PC-9 (cell line): ENCODE results near the gene RTN3. TPM values are rescaled to one million over a fixed set of nuclear protein-coding genes. Genes with fewer than 3 reads are reported as not detected.
"Not testable (repeated sequence)": the region's sequence is repeated elsewhere in the genome, so short reads cannot be mapped to it uniquely, and the experiment has no call there.

Experiments used
- BruUV-seq: library from RNA; stranded (reverse); fragments of 400-500 nt; replicated peaks from 2 replicates; lab custom pipeline; 2021; lab: Mats Ljungman, UMichigan
- CTCF ChIA-PET: fragments of 300-600 bp; sonication (Branson Sonifier 250); formaldehyde crosslinking; loops from one replicate; lab custom pipeline; 2022; ENCODE audit warnings: antibody characterized with exemption; lab: Charles Lee
- POLR2A ChIA-PET: fragments of 300-600 bp; sonication (Branson Sonifier 250); formaldehyde crosslinking; loops from one replicate; lab custom pipeline; 2022; ENCODE audit warnings: antibody characterized with exemption; ENCODE audit not compliant: unreplicated experiment; lab: Charles Lee
- DNase-seq, 2 experiments: peaks; one replicate each; pipeline versions ENCODE4 v3.0.0 to v3.0.0-alpha.2; 2015 to 2022; ENCODE audit warnings: mixed read lengths in 1 of 2
- H2AFZ ChIP-seq: fragments of 200-600 bp; sonication (generic); 2 replicates; pipeline ENCODE4 v1.8.1; 2017; ENCODE audit warnings: antibody characterized with exemption
- H3F3A ChIP-seq: fragments of 200-600 bp; sonication (generic); 2 replicates; pipeline ENCODE4 v1.8.1; 2017; ENCODE audit warnings: antibody characterized with exemption, mild to moderate bottlenecking, low read depth; ENCODE audit not compliant: insufficient read depth
- H3K27ac ChIP-seq: fragments of 200-600 bp; sonication (generic); 2 replicates; pipeline ENCODE4 v1.6.1; 2016; ENCODE audit warnings: mixed run types
- H3K27me3 ChIP-seq: fragments of 200-600 bp; sonication (generic); 2 replicates; pipeline ENCODE4 v1.6.1; 2016; ENCODE audit warnings: low read depth, mixed run types; ENCODE audit not compliant: insufficient read depth
- H3K36me3 ChIP-seq: fragments of 200-600 bp; sonication (generic); 2 replicates; pipeline ENCODE4 v1.6.1; 2016; ENCODE audit warnings: low read depth, mixed run types
- H3K4me1 ChIP-seq: fragments of 200-600 bp; sonication (generic); replicated peaks from 2 replicates; pipeline ENCODE4 v1.6.1; 2016; ENCODE audit warnings: mixed run types; ENCODE audit not compliant: insufficient read depth
- H3K4me2 ChIP-seq: fragments of 200-600 bp; sonication (generic); 2 replicates; pipeline ENCODE4 v1.6.1; 2017; ENCODE audit warnings: mixed run types
- H3K4me3 ChIP-seq: fragments of 200-600 bp; sonication (generic); 2 replicates; pipeline ENCODE4 v1.6.1; 2016; ENCODE audit warnings: mixed run types
- H3K79me2 ChIP-seq: fragments of 200-600 bp; sonication (generic); 2 replicates; pipeline ENCODE4 v1.6.1; 2017; ENCODE audit warnings: low read depth, mixed run types
- H3K9me2 ChIP-seq: fragments of 200-600 bp; sonication (generic); 2 replicates; pipeline ENCODE4 v1.8.1; 2017; ENCODE audit warnings: mild to moderate bottlenecking; ENCODE audit not compliant: insufficient read depth
- H3K9me3 ChIP-seq: fragments of 200-600 bp; sonication (generic); 2 replicates; pipeline ENCODE4 v1.8.1; 2016; ENCODE audit warnings: low read depth; ENCODE audit not compliant: insufficient read depth
- H4K20me1 ChIP-seq: fragments of 200-600 bp; sonication (generic); 2 replicates; pipeline ENCODE4 v1.8.1; 2017; ENCODE audit not compliant: insufficient read depth
- CTCF ChIP-seq: fragments of 200-600 bp; sonication (generic); conservative IDR thresholded peaks from 2 replicates; pipeline ENCODE4 v1.6.1; 2017; ENCODE audit warnings: mixed run types, antibody characterized with exemption, mild to moderate bottlenecking, moderate library complexity
- EZH2 ChIP-seq: fragments of 200-600 bp; sonication (generic); IDR thresholded peaks from 2 replicates; pipeline ENCODE4 v1.8.0; 2017; ENCODE audit warnings: antibody characterized with exemption, low read depth
- intact Hi-C: fragments of 100-400 bp; cut with micrococcal nuclease; formaldehyde crosslinking; loops from one replicate; pipeline ENCODE4 v1.10.0; 2022; ENCODE audit not compliant: unreplicated experiment
- total RNA-seq: library from RNA; stranded (reverse); gene quantifications from 2 replicates; pipeline ENCODE4 v1.2.3, GENCODE V29; 2021

The RTN3 gene
- total RNA-seq, 1 experiment from 2014 or later = 279 TPM

- peaks cover 56% of the 10 kb centered on the region for H3K79me2 ChIP-seq
- H3K4me3 ChIP-seq = peak overlapping the region; percentile 93
- BruUV-seq = TSS peak; percentile 52
- H4K20me1 ChIP-seq = peaks cover 8% of the 10 kb centered on the region; the same call in 1 of the 2 replicates
- peak overlapping the region; percentile 87 for H3K4me2 ChIP-seq
- no peaks in the 10 kb centered on the region for H3K27me3 ChIP-seq
- intact Hi-C loops = no loop called here
- DNase-seq = no peak
- H3K9me3 ChIP-seq = no peaks in the 10 kb centered on the region
- peaks cover 22% of the 10 kb centered on the region for H3K4me1 ChIP-seq
- peaks cover 27% of the 10 kb centered on the region; the same call in 1 of the 2 replicates for H3F3A ChIP-seq
- peak overlapping the region; percentile 77 for H3K27ac ChIP-seq
- no peaks in the 10 kb centered on the region for H3K9me2 ChIP-seq
- CTCF ChIA-PET = interaction anchor here (0.6 to 1.5 kb wide), 4 partner anchors 12 to 49 kb away, joined by 4 to 13 read pairs (median 4); partner anchors contain the start of gene ATL3
- peak overlapping the region; percentile 92 for H2AFZ ChIP-seq
- H3K36me3 ChIP-seq = no peaks in the 10 kb centered on the region; the same call in 1 of the 2 replicates
- POLR2A ChIA-PET = interaction anchor here (0.6 to 0.7 kb wide), 4 partner anchors 9 to 26 kb away, joined by 5 to 6 read pairs (median 5); no protein-coding TSS in a partner anchor
- TF ChIP-seq EZH2 (no peak), CTCF (peak; percentile 58)
Observed at GRCh38 chr11:63682066-63683021, 1.0 kb downstream of the RTN3 start.

- TF ChIP-seq CTCF (no peak), EZH2 (no peak)
- peak overlapping the region; percentile 93 for H3K4me3 ChIP-seq
Observed at GRCh38 chr11:63683133-63683991, 2.1 kb downstream of the RTN3 start.

DNA sequence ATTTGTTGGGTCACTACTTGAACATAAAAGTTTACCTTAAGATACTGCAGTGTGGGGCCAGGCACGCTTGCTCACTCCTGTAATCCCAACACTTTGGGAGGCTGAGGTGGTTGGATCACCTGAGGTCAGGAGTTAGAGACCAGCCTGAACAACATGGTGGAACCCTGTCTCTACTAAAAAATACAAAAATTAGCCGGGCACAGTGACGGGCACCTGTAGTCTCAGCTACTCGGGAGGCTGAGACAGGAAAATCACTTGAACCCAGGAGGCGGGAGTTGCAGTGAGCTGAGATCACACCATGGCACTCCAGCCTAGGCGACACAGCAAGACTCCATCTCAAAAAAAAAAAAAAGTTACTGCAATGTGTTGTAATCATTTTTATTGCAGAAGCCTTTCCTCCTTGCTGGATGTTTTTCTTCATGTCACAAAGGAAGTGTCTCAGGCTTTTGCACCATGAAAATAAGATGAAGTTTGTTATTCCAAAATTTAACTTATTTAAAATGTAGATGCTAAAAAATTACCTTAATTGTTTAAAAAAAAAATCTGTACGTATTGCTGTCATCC lies 3.9 kb downstream of the RTN3 start:
- Histone ChIP-seq H3K79me2 (peaks cover 85% of the 10 kb centered on the region), H3K4me1 (peaks cover 36% of the 10 kb centered on the region), H3F3A (peaks cover 24% of the 10 kb centered on the region; the same call in 1 of the 2 replicates), H4K20me1 (peaks cover 20% of the 10 kb centered on the region; the same call in 1 of the 2 replicates)
- DNase-seq, H3K9me3 ChIP-seq, intact Hi-C loops, CTCF ChIA-PET, H3K4me3 ChIP-seq, BruUV-seq, H3K9me2 ChIP-seq, H3K4me2 ChIP-seq, H3K27ac ChIP-seq, H3K36me3 ChIP-seq, H3K27me3 ChIP-seq, H2AFZ ChIP-seq: not testable (repeated sequence)
- POLR2A ChIA-PET = interaction anchor here (0.6 to 0.7 kb wide), 3 partner anchors 12 to 1185 kb away, joined by 3 to 6 read pairs (median 5); no protein-coding TSS in a partner anchor

More at GRCh38 chr11:63683133-63683991, 2.1 kb downstream of the RTN3 start:
- H2AFZ ChIP-seq = no peak overlapping the region
- POLR2A ChIA-PET = interaction anchor here (0.7 kb wide), 1 partner anchor 17 kb away, joined by 5 read pairs; no protein-coding TSS in a partner anchor
- peak overlapping the region; percentile 87 for H3K4me2 ChIP-seq
- CTCF ChIA-PET = interaction anchor here (1.4 kb wide), 1 partner anchor 13 kb away, joined by 4 read pairs; the partner anchor contains the start of gene ATL3
- BruUV-seq = no TSS peak
- H3F3A ChIP-seq = peaks cover 27% of the 10 kb centered on the region; the same call in 1 of the 2 replicates
- no peaks in the 10 kb centered on the region for H3K9me2 ChIP-seq
- peaks cover 24% of the 10 kb centered on the region for H3K4me1 ChIP-seq
- H3K9me3 ChIP-seq = no peaks in the 10 kb centered on the region
- H3K27me3 ChIP-seq = no peaks in the 10 kb centered on the region
- H4K20me1 ChIP-seq = peaks cover 8% of the 10 kb centered on the region; the same call in 1 of the 2 replicates
- DNase-seq = no peak
- H3K27ac ChIP-seq = peak overlapping the region; percentile 38
- H3K36me3 ChIP-seq = no peaks in the 10 kb centered on the region; the same call in 1 of the 2 replicates
- intact Hi-C loops = no loop called here
- peaks cover 66% of the 10 kb centered on the region for H3K79me2 ChIP-seq
